HL-60 (cell line): ENCODE results near the gene HPCAL1.

Experiments
- CTCF ChIP-seq: IDR thresholded peaks from one replicate; pipeline ENCODE4 v1.5.1; 2011; ENCODE audit warnings: low read length, control low read depth, inconsistent platforms; ENCODE audit not compliant: insufficient read depth
- POLR2AphosphoS5 ChIP-seq: IDR thresholded peaks from 2 replicates; pipeline ENCODE4 v1.6.1; 2012; ENCODE audit warnings: low read depth
- REST ChIP-seq: IDR thresholded peaks from 2 replicates; pipeline ENCODE4 v1.6.1; 2012; ENCODE audit warnings: low read depth; ENCODE audit not compliant: insufficient replicate concordance

- no peak for TF ChIP-seq CTCF
- no peak for TF ChIP-seq POLR2AphosphoS5
- TF ChIP-seq REST, result no peak
These were observed 173.3 kb downstream of the HPCAL1 start for GRCh38 chr2:10475811-10476660.
